GM12878 (cell line): ENCODE results near the gene S100A11. TPM values are rescaled to one million over a fixed set of nuclear protein-coding genes. Genes with fewer than 3 reads are reported as not detected.

Experiments used
- ATAC-seq: fragments of 200-7000 bp; cut with Tn5 transposase; 3 replicates; pipeline ENCODE4 v1.9.1; 2020; ENCODE audit warnings: mild to moderate bottlenecking, moderate library complexity
- BruUV-seq: library from RNA; stranded (reverse); fragments of 400-500 nt; replicated peaks from 2 replicates; lab custom pipeline; 2021; lab: Mats Ljungman, UMichigan
- CTCF ChIA-PET: fragments of 300-600 bp; sonication (Branson Sonifier 250); formaldehyde crosslinking; extraction: SDS; loops from one replicate; lab custom pipeline; 2021; ENCODE audit warnings: inconsistent platforms; lab: Yijun Ruan, JAX
- POLR2A ChIA-PET: fragments of 350-600 bp; formaldehyde crosslinking; extraction: SDS; loops from one replicate; lab custom pipeline; 2021; ENCODE audit warnings: inconsistent platforms; lab: Charles Lee
- RAD21 ChIA-PET: fragments of 300-600 bp; sonication (Branson Sonifier 250); formaldehyde crosslinking; loops from one replicate; lab custom pipeline; 2023; ENCODE audit warnings: antibody characterized with exemption; ENCODE audit not compliant: unreplicated experiment; lab: Charles Lee
- SMC1A ChIA-PET: fragments of 300-600 bp; sonication (Branson Sonifier 250); formaldehyde crosslinking; loops from one replicate; lab custom pipeline; 2023; ENCODE audit not compliant: unreplicated experiment, uncharacterized antibody; lab: Charles Lee
- DNase-seq: peaks from one replicate; pipeline ENCODE4 v3.0.0-alpha.2; 2011; ENCODE audit warnings: low read depth, low spot score
- FAIRE-seq: peaks from 3 replicates; lab custom pipeline; 2011; peaks lifted over from hg19 to GRCh38; lab: Jason Lieb, UNC
- H2AFZ ChIP-seq: 2 replicates; pipeline ENCODE4 v1.6.0; 2011; ENCODE audit warnings: low read depth, low read length, control low read depth; ENCODE audit not compliant: control insufficient read depth
- H3K27ac ChIP-seq: 2 replicates; pipeline ENCODE4 v1.5.1; 2011; ENCODE audit warnings: control low read depth; ENCODE audit not compliant: control insufficient read depth, insufficient read depth
- H3K27me3 ChIP-seq, 2 experiments: replicated peaks in 1 of 2; 2 replicates each; pipeline versions ENCODE4 v1.6.0 to v1.6.1; 2011; ENCODE audit warnings: low read length in 1 of 2; ENCODE audit not compliant: control insufficient read depth in 2 of 2, insufficient read depth in 2 of 2
- H3K36me3 ChIP-seq, 2 experiments: 2 replicates each; pipeline ENCODE4 v1.5.1; 2011; ENCODE audit warnings: low read length in 1 of 2; ENCODE audit not compliant: control insufficient read depth in 2 of 2, insufficient read depth in 2 of 2
- H3K4me1 ChIP-seq: 2 replicates; pipeline ENCODE4 v1.6.1; 2011; ENCODE audit warnings: mild to moderate bottlenecking, low read length, moderate library complexity, mixed read lengths; ENCODE audit not compliant: control insufficient read depth, insufficient read depth
- H3K4me2 ChIP-seq: 2 replicates; pipeline ENCODE4 v1.6.0; 2011; ENCODE audit warnings: control low read depth; ENCODE audit not compliant: control insufficient read depth, insufficient read depth
- H3K4me3 ChIP-seq: fragments of 200-600 bp; sonication (generic); 2 replicates; pipeline ENCODE4 v1.5.1; 2016
- H3K79me2 ChIP-seq: 2 replicates; pipeline ENCODE4 v1.6.0; 2011; ENCODE audit warnings: low read length; ENCODE audit not compliant: control insufficient read depth, insufficient read depth
- H3K9ac ChIP-seq: 2 replicates; pipeline ENCODE4 v1.8.0; 2011; ENCODE audit warnings: low read length, control low read depth, mixed read lengths; ENCODE audit not compliant: control insufficient read depth, insufficient read depth
- H3K9me3 ChIP-seq: replicated peaks from 3 replicates; pipeline ENCODE4 v1.5.1; 2011; ENCODE audit warnings: mild to moderate bottlenecking, low read length; ENCODE audit not compliant: control insufficient read depth, insufficient read depth
- H4K20me1 ChIP-seq: 2 replicates; pipeline ENCODE4 v1.6.0; 2011; ENCODE audit not compliant: control insufficient read depth, insufficient read depth
- ASH2L ChIP-seq: fragments of 300-600, 200-600 bp; sonication (generic); IDR thresholded peaks from 2 replicates; pipeline ENCODE4 v1.6.1; 2017; ENCODE audit warnings: low read depth, mild to moderate bottlenecking, borderline replicate concordance
- CHD2 ChIP-seq: IDR thresholded peaks from 2 replicates; pipeline ENCODE4 v1.6.1; 2011; ENCODE audit warnings: low read depth, low read length, improper control_type of control experiment, borderline replicate concordance
- EP300 ChIP-seq, 2 experiments: fragments of 150-350 bp in 1 of 2; IDR thresholded peaks; 2 replicates each; pipeline ENCODE4 v1.6.1; 2011 to 2012; ENCODE audit warnings: low read depth in 2 of 2, low read length in 2 of 2, borderline replicate concordance in 1 of 2, improper control_type of control experiment in 1 of 2, inconsistent platforms in 1 of 2; ENCODE audit not compliant: control insufficient read depth in 1 of 2
- NR2F1 ChIP-seq: fragments of 450-650 bp; conservative IDR thresholded peaks from 2 replicates; pipeline ENCODE4 v1.6.1; 2017; ENCODE audit warnings: mild to moderate bottlenecking
- RCOR1 ChIP-seq: conservative IDR thresholded peaks from 2 replicates; pipeline ENCODE4 v1.6.1; 2012; ENCODE audit warnings: low read depth, low read length, improper control_type of control experiment
- SIX5 ChIP-seq: IDR thresholded peaks from 2 replicates; pipeline ENCODE4 v1.6.1; 2011; ENCODE audit warnings: mild to moderate bottlenecking, low read depth, low read length, moderate library complexity; ENCODE audit not compliant: severe bottlenecking
- SMAD1 ChIP-seq: fragments of 450-650 bp; IDR thresholded peaks from 2 replicates; pipeline ENCODE4 v1.6.1; 2018; ENCODE audit warnings: mild to moderate bottlenecking, low read depth; ENCODE audit not compliant: partially characterized antibody
- SMAD5 ChIP-seq: IDR thresholded peaks from 2 replicates; pipeline ENCODE4 v1.6.1; 2016; ENCODE audit warnings: antibody characterized with exemption, low read depth
- STAT3 ChIP-seq: IDR thresholded peaks from 2 replicates; pipeline ENCODE4 v1.6.1; 2011; ENCODE audit warnings: low read depth, low read length, improper control_type of control experiment
- ZBTB4 ChIP-seq: fragments of 450-650 bp; formaldehyde crosslinking; IDR thresholded peaks from 2 replicates; pipeline ENCODE4 v1.4.0; 2022; ENCODE audit warnings: mild to moderate bottlenecking, moderate library complexity
- ZSCAN29 ChIP-seq: fragments of 450-650 bp; IDR thresholded peaks from 2 replicates; pipeline ENCODE4 v1.6.1; 2017; ENCODE audit warnings: mild to moderate bottlenecking, moderate library complexity
- ZZZ3 ChIP-seq: IDR thresholded peaks from 2 replicates; pipeline ENCODE4 v1.6.1; 2011; ENCODE audit warnings: low read depth; ENCODE audit not compliant: control insufficient read depth, insufficient read length
- WGBS: methylation state at CpG from one replicate; pipeline ENCODE4 v1.1.6; 2016; ENCODE audit warnings: low lambda C conversion rate; ENCODE audit not compliant: insufficient replicate concordance, insufficient coverage; ENCODE audit errors: missing lambda C conversion rate; 5-methylcytosine and 5-hydroxymethylcytosine counted together
- in situ Hi-C: fragments of 300-500 bp; cut with MboI; formaldehyde crosslinking; loops from 9 replicates; pipeline ENCODE4 v1.14.3; 2018; ENCODE audit warnings: mixed read lengths
- intact Hi-C: fragments of 100-400 bp; cut with micrococcal nuclease; formaldehyde crosslinking; loops from one replicate; pipeline ENCODE4 v1.14.2; 2022; ENCODE audit not compliant: unreplicated experiment
- polyA plus RNA-seq, 11 experiments: library from polyadenylated mRNA; depleted of rRNA in 4 of 11; unstranded in 6 of 11; stranded (reverse) in 5 of 11; fragments of >200 nt; fragmentation: Nextera tagmentation in 4 of 11; fragmentation: Illumina TruSeq in 1 of 11; extraction: Ambion mirVana in 4 of 11; extraction: Trizol in 1 of 11; gene quantifications; 1 replicate in 1 of 11; 2 replicates in 10 of 11; pipeline versions ENCODE4 v1.2.1 to v1.2.3, GENCODE V29; 2011 to 2016; ENCODE audit warnings: inconsistent platforms in 2 of 11, missing spikeins in 2 of 11, low read depth in 1 of 11
- total RNA-seq, 4 experiments: library from RNA; depleted of rRNA in 3 of 4; stranded (reverse); fragments of >200 nt in 3 of 4; fragmentation: Illumina TruSeq in 1 of 4; extraction: Trizol in 1 of 4; gene quantifications; 2 replicates each; pipeline versions ENCODE4 v1.2.1 to v1.2.3, GENCODE V29; 2013 to 2021
- TF ChIP-seq, protein P1 (sequence below): fragments of 450-650 bp; IDR thresholded peaks from 2 replicates; pipeline ENCODE4 v1.6.1; 2017; ENCODE audit warnings: mild to moderate bottlenecking, low read depth, inconsistent platforms; ENCODE audit not compliant: poor library complexity, severe bottlenecking
- TF ChIP-seq, protein P2 (sequence below): IDR thresholded peaks from 2 replicates; pipeline ENCODE4 v1.6.1; 2012; ENCODE audit warnings: improper control_type of control experiment, low read depth, low read length; ENCODE audit not compliant: insufficient replicate concordance

S100A11 gene
- total and polyA plus RNA-seq, 10 of the 15 experiments (the other 5 are each of a cell fraction or from before 2014, with no cell fraction given), result 9.0 to 134 (median 62.7) TPM

DNA sequence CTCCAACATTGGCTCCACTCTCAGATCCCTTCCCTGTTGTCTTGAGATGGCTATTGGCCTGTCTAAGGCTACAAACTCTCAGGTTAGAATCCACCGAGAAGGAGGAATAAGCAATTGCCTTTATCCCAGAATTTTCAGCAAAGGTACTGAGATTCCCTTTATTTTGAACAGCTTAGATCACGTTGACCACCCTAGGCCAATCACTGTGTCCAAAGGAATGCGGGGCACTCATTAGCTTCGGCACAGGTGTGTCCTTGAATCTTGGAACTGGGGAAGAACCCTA lies 6.9 kb downstream of the S100A11 start:
- no peak overlapping the region for H2AFZ ChIP-seq
- no peak overlapping the region for H3K4me2 ChIP-seq
- ATAC-seq (no peak), DNase-seq (no peak), FAIRE-seq (no peak)
- H3K36me3 ChIP-seq, result no peaks in the 10 kb centered on the region
- no peak overlapping the region for H3K27ac ChIP-seq
- in situ Hi-C loops (no loop called here), intact Hi-C loops (no loop called here)
- no peaks in the 10 kb centered on the region; a peak in 1 of 4 replicates for H3K27me3 ChIP-seq
- WGBS, result 94% methylated on average over 4 of the region's 4 CpGs
- peaks cover 8% of the 10 kb centered on the region for H3K4me1 ChIP-seq
- H3K79me2 ChIP-seq, result no peaks in the 10 kb centered on the region
- no peak overlapping the region for H3K9ac ChIP-seq
- SMC1A ChIA-PET, result no interaction called here
- H4K20me1 ChIP-seq, result no peaks in the 10 kb centered on the region
- no TSS peak for BruUV-seq
- no peaks in the 10 kb centered on the region for H3K9me3 ChIP-seq
- CTCF ChIA-PET, result no interaction called here
- RAD21 ChIA-PET, result no interaction called here
- POLR2A ChIA-PET, result no interaction called here
- H3K4me3 ChIP-seq, result no peak overlapping the region
- TF ChIP-seq RCOR1, result no peak
- no peak for TF ChIP-seq ZBTB4 (CRISPR knock-in tag)
- TF ChIP-seq ASH2L, result no peak
- no peak for TF ChIP-seq SIX5
- no peak for TF ChIP-seq STAT3
- no peak for TF ChIP-seq EP300 (IDR thresholded peaks at IDR 0.05; ENCODE audit: borderline replicate concordance in 1 of 2, control insufficient read depth in 1 of 2, low read depth in 2 of 2, low read length in 2 of 2)
- TF ChIP-seq ZZZ3, result no peak
- TF ChIP-seq CHD2, result no peak
- TF ChIP-seq ZSCAN29, result no peak
- TF ChIP-seq SMAD1, result no peak
- no peak for TF ChIP-seq SMAD5
- TF ChIP-seq NR2F1, result no peak
- TF ChIP-seq, protein P1, sequence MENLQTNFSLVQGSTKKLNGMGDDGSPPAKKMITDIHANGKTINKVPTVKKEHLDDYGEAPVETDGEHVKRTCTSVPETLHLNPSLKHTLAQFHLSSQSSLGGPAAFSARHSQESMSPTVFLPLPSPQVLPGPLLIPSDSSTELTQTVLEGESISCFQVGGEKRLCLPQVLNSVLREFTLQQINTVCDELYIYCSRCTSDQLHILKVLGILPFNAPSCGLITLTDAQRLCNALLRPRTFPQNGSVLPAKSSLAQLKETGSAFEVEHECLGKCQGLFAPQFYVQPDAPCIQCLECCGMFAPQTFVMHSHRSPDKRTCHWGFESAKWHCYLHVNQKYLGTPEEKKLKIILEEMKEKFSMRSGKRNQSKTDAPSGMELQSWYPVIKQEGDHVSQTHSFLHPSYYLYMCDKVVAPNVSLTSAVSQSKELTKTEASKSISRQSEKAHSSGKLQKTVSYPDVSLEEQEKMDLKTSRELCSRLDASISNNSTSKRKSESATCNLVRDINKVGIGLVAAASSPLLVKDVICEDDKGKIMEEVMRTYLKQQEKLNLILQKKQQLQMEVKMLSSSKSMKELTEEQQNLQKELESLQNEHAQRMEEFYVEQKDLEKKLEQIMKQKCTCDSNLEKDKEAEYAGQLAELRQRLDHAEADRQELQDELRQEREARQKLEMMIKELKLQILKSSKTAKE, result no peak
- TF ChIP-seq, protein P2, sequence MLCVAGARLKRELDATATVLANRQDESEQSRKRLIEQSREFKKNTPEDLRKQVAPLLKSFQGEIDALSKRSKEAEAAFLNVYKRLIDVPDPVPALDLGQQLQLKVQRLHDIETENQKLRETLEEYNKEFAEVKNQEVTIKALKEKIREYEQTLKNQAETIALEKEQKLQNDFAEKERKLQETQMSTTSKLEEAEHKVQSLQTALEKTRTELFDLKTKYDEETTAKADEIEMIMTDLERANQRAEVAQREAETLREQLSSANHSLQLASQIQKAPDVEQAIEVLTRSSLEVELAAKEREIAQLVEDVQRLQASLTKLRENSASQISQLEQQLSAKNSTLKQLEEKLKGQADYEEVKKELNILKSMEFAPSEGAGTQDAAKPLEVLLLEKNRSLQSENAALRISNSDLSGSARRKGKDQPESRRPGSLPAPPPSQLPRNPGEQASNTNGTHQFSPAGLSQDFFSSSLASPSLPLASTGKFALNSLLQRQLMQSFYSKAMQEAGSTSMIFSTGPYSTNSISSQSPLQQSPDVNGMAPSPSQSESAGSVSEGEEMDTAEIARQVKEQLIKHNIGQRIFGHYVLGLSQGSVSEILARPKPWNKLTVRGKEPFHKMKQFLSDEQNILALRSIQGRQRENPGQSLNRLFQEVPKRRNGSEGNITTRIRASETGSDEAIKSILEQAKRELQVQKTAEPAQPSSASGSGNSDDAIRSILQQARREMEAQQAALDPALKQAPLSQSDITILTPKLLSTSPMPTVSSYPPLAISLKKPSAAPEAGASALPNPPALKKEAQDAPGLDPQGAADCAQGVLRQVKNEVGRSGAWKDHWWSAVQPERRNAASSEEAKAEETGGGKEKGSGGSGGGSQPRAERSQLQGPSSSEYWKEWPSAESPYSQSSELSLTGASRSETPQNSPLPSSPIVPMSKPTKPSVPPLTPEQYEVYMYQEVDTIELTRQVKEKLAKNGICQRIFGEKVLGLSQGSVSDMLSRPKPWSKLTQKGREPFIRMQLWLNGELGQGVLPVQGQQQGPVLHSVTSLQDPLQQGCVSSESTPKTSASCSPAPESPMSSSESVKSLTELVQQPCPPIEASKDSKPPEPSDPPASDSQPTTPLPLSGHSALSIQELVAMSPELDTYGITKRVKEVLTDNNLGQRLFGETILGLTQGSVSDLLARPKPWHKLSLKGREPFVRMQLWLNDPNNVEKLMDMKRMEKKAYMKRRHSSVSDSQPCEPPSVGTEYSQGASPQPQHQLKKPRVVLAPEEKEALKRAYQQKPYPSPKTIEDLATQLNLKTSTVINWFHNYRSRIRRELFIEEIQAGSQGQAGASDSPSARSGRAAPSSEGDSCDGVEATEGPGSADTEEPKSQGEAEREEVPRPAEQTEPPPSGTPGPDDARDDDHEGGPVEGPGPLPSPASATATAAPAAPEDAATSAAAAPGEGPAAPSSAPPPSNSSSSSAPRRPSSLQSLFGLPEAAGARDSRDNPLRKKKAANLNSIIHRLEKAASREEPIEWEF, result no peak
